ENCODE measurements around the gene FBLIM1.

The FBLIM1 gene, protein sequence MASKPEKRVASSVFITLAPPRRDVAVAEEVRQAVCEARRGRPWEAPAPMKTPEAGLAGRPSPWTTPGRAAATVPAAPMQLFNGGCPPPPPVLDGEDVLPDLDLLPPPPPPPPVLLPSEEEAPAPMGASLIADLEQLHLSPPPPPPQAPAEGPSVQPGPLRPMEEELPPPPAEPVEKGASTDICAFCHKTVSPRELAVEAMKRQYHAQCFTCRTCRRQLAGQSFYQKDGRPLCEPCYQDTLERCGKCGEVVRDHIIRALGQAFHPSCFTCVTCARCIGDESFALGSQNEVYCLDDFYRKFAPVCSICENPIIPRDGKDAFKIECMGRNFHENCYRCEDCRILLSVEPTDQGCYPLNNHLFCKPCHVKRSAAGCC

DNA sequence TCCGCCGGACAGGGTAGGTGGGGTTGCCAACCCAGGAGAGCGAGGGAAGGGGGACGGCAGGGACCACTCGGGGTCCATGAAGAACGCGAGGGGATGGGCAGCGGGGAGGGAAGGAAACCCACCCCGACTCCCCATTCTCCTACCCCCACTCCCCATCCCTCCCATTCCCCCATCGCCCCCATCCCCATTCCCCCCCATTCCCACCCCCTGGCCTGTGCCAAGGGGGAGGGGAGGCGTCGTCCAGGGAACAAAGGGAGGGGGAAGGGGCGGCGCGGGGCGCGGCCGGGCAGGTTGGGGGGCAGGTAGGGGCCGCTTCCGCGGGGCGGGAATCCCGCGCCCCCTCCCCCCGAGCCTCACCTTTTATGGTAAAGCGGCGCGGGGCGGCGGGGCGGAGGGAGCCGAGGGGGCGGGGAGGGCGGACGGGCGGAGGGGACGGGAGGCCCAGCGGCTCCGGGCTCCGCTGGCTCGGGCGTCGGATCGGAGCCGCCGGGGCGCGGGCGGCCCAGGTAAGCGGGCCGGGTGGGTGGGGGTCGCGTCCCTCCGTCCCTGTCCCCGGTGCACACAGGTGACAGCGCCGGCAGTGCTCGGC is at the start of gene FBLIM1:
Gene FBLIM1 (plus strand): TSS at position 453 of the 589 bp plus-strand sequence. CDS start 6,189 bp downstream, outside the sequence.
- no peak for DNase-seq

DNA sequence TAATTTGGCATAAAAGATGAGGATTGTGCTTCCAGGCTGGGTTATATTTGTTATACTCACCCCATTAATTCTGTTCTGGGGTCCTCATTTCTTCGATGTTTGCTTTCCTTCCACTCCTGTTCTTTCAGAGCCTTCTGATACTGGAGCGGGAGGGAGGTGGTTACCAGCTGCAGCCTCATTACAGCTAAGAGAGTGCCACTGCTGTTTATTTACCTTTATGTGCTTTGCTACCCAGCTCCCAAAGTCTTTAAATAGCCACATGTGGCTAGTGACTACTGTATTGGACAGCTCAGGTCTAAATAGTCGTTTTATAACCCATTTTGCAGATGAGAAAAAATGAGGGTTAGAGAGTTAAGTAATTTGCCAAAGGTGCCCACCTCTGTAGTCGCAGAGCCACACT is 49.4 kb upstream of the FBLIM1 start:
- DNase-seq, result no peak

DNA sequence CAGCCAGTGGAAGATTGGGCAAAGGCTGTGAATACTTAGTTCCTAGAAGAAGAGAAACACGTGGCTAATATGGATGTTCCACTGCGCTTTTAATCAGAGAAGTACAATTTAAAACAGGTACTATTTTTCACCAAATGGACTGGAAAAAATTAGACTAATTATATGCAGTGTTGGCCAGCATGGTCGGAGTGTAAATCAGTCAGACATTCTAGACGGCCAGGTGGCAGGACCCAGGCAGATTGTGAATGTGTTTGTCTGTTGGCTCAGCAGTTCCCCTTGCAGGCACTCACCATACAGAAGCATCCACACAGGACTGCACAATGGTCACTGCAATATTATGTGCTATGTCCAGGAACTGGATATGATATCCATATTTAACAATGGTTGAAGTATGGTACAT is 46.4 kb upstream of the FBLIM1 start:
- DNase-seq, result no peak

DNA sequence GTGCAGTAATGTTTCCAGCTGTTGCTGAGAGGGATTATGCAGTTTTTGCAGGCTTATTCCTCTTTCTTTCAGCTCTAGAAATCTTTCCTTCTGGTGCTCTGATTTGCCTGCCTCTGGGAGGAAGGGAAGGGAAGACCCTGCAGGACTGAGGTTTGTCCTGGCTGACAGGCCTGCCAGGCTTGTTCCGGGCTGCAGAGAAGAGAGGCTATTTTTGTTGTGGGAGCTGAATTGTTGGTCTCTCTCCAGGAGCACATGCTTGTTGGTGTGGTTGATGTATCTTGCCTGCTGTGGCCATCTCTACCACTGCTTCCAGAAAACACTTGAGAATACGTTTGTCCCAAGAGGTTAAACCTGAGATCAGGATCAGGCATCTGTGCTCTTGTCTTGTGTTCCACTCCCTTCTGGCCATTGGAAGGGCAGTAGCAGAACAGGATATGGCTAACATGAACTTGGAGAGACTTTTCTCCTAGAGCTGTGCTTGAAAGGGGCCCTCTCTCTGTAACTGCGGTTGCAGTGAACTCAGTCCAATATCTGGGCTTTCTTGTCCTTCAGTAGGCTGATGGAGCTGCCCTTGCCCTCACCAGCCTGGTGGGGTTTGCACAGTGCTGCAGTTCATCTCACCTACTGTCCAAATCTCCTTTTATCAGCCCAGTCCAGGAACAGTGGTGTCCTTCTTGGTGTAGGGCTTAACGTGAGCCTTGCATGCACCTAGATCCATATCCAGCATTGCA is 44.0 kb upstream of the FBLIM1 start:
- DNase-seq, result no peak

DNA sequence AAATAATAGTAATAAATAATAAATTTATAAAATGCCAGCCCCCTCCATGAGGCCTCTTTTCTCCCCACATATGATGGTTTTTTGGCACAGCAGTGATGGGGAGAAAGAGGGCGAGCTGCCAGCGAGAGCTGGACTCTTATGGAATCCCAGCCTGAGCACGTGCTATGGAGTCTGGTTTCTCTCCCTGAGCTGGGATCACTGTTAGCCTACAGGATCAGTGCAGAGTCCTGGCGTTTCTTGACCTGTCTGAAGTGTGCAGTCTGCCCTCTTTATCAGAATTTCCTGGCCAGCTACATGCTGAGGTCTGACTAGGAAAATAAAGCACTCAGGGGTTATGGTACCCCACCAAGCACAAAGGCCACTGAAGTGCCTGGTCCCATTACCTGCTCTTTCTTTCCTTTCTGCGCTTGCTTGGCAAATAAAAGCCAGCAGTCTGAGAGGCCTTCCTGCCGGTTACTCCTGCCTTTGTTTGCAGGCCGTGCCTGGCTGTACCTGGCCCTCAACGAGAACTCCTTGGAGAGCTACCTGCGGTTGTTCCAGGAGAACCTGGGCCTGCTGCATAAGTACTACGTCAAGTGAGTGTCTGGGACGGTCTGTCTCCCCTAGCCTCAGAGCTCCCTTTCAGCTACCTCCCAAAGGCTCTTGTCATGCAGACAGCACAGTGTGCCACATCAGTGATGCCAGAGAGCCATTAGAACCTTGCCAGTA is 41.0 kb upstream of the FBLIM1 start:
- no peak for DNase-seq

DNA sequence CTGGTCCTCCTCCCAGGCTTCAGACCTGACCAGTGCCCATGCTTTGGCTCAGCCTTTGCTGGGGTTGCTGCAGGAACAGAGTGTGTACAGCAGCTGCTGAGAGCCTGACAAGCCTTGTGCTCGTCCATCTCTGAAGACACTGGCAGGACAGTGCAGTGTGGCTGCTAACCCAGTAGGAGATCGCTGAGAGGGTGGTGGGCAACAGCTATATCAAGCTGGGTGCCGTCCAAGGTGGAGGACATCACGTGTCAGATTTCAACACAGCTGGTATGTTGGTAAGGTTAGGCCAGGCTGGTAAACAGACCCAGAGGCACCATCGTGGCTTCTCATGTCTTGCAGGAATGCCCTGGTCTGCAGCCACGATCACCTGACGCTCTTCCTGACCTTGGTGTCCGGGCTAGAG is 40.4 kb upstream of the FBLIM1 start:
- DNase-seq, result no peak

DNA sequence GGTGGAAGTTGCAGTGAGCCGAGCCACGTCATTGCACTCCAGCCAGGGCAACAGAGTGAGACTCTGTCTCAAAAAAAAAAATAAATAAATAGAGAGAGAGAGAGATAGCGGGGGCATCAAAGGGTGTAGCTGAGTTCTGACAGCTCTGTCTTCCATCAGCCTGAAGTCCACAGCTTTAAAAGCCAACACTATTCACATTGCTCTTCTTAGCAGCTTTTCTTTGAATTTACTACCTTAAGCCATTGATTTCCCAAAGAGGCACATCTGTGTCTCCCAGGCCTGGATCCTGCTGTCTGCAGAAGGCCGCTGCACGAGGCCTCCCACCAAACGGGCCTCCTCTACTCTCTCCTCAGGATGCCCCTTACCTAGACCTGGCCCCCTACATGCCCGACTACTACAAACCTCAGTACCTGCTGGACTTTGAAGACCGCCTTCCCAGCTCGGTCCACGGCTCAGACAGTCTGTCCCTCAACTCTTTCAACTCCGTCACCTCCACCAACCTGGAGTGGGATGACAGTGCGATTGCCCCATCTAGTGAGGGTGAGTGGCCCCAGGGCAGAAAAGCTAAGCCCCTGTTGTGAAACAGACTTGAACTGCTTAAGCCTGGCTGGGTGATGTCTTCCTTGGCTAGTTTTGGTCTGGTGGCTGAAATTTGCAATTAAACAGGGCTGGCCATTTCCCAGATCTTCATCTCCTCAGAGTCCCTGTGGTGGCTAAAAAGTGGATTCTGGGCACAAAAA is 39.0 kb upstream of the FBLIM1 start:
- no peak for DNase-seq

DNA sequence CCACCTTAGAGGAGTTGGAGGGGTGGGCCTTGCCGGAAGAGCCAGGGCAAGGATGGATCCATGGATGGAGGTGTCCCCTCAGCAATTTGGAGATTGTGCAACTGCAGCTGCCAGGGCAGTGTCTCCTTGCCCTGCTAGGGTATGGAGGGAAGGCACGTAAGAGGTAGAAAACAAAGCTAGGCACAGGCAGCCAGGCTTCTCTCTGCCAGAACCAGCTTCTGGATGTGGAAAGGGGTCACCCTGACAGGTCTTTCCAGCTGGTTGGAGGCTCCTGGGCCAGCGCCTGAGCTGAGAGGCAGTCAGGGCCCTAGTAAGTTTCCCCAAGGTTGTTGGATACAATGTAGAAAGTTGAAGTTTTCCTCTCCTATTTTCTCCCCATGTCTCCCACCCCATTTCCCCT is 37.7 kb upstream of the FBLIM1 start:
- DNase-seq, result no peak

DNA sequence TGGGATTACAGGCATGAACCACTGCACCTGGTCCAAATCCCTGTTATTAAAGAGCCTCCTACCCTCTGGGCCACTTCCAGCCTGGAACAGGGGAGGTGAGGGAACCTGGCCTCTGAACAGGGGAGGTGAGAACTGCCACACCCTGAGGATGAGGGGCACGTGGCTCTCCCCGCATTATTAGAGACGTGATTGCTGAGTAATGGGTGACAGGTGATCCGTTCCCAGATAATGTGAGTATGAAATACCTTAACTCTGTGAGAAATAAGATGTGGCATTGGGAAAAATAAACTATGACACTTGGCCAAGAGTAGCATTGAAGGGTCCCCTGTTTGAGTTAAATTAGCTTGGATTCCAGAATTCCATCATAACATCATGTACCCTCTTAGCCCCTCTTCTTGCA is 36.2 kb upstream of the FBLIM1 start:
- DNase-seq, result no peak

DNA sequence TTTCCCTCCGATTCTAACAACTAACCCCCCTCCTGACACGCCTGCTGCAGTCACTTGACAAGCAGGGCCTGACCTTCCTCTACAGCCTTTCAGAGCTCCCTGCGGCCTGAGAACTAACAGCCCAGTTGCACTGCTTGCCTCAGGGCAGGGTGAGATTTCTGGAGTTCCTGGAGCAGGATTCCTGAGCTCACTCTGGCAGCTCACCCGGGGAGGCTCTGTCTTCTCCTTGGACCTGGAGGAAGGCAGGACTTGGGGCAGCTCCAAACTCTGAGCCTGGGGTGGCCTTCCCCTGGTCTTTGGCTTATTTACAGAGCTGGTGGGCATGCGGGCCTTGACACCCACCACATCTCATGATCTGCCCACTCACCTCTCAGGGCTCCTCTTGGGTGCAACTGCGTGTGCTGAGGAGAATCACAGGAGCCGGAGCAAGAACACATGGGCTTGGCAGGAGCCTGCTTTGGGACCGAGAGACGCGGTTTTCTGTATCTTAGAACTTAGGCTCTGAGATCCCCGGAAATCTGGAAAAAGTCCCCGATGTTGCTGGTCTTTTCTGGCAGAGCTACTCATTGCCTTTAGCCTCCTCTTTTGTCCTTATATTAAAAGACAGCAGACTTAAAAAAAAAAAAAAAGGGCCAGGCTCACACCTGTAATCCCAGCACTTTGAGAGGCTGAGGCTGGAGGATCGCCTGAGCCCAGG is 35.6 kb upstream of the FBLIM1 start:
- no peak for DNase-seq

DNA sequence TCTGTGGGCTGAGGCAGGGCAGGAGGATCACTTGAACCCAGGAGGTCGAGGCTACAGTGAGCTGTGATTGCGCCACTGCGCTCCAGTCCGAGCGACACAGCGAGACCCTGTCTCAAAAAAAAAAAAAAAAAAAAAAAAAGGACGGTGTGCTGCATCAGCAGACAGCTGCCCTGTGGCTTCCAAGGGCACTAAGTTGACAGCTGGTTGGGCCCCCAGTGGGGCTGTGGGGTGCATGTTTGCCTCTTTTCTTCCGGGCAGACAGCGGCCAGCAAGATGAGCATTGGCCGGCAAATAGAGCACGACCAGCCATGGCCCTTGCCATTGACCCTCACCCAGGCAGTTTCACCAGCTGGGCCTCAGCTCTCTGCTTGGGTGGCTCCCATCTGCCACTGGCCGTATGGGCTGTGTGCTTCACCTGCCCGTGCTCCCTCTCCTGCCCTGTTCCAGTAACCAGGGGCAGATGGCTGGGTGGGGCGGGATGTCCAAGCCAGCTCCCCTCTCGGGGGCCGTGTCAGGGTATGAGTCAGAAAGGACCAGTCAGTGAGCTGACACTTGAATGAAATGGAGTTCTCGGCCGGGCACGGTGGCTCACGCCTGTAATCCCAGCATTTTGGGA is 34.9 kb upstream of the FBLIM1 start:
- DNase-seq, result no peak

DNA sequence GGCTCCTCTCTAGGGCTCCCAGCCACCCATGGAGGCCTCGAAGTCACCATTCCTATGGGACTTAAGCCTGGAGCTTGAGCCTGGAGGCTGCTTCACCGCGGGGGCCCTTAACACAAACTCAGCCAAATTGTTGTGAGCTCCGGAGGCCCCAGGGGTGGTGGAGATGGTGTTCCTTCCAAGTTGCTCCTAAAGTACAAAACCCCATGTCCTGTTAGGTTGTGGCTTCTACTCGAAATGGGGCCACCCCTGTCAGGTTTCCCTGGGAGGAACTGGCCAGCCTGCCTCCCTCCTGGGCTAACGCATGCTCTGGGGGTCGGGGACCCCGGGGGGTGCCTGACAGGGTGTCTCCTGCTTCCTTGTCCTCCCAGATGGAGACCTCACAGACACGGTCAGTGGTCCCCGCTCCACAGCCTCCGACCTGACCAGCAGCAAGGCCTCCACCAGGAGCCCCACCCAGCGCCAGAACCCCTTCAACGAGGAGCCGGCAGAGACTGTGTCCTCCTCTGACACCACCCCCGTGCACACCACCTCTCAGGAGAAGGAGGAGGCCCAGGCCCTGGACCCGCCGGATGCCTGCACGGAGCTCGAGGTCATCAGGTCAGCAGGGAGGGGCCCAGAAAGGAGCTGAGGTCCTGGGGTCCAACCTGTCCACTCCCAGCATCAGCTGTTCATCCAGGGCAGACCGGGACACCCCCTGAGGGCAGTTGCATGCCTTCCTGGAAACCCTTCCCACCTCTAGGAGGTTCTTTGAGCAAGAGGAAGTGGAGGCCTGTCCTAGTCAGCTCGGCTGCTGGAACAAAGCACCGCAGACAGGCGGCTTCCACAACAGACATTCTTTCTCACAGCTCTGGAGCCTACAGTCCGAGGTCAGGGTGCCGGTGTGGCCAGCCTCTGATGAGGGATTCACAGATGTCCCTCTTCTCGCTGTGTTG is 33.4 kb upstream of the FBLIM1 start:
- DNase-seq, result no peak

DNA sequence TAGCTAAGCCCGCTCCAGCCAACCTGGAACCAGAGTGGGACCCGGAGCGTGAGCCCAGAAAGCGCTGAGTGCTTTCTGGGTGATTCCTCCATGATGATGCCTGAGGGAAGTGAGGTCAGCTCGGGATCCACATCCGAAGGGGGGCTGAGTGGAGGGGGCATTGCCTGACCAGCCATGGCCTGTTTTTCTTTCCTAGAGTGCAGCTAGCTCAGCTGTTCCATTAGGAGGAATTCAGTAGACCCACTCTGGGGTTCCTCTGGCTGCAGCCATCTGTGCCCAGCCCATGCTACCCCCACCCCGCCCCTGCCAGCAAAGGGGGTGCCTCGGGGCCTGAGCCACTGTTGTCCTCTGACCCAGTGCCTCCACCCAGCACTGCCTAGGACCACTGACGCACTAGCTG is 32.1 kb upstream of the FBLIM1 start:
- DNase-seq, result no peak

DNA sequence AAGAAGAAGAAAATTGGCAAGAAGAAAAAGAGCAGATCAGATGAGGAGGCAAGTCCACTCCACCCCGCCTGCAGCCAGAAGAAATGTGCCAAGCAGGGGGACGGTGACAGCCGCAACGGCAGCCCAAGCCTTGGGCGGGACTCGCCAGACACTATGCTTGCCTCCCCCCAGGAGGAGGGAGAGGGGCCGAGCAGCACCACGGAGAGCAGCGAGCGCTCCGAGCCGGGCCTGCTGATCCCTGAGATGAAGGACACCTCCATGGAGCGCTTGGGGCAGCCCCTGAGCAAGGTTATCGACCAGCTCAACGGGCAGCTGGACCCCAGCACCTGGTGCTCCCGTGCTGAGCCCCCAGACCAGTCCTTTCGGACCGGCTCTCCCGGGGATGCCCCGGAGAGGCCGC is 31.6 kb upstream of the FBLIM1 start:
- no peak for DNase-seq

DNA sequence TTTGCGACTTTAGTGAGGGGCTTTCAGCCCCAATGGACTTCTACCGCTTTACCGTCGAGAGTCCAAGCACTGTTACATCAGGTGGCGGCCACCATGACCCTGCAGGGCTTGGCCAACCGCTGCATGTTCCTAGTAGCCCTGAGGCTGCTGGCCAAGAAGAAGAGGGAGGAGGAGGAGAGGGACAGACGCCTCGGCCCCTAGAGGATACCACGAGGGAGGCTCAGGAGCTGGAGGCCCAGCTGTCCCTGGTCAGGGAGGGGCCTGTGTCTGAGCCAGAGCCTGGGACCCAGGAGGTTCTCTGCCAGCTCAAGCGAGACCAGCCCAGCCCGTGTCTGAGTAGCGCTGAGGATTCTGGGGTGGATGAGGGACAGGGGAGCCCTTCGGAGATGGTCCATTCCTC is 31.2 kb upstream of the FBLIM1 start:
- DNase-seq, result no peak

DNA sequence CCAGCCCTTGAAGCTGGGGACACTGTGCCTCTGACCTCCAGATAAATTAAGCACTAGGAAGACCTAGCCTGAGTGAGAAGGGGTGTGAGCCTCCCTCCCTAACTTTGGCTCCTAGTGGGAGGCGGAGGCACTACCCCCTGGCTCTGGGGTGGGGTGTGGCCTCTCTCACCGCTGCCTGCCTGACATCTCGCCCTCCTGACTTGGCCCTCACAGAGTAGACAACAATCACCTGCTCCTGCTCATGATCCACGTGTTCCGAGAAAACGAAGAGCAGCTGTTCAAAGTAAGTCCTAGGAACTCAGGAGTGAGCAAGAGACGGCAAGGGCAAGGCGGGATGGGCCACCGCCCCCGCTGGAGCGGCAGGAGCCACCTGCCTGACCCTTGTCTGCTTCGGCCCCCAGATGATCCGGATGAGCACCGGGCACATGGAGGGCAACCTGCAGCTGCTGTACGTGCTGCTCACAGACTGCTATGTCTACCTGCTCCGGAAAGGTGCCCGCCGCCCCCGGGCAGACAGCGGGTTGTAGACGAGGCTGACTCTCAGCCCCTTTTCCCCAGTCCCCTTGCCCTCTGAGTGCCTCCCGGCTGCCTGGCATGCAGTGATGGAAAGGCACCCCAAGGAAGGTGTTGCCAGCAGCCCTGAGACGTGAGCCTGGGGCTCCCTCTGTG is 30.6 kb upstream of the FBLIM1 start:
- no peak for DNase-seq

DNA sequence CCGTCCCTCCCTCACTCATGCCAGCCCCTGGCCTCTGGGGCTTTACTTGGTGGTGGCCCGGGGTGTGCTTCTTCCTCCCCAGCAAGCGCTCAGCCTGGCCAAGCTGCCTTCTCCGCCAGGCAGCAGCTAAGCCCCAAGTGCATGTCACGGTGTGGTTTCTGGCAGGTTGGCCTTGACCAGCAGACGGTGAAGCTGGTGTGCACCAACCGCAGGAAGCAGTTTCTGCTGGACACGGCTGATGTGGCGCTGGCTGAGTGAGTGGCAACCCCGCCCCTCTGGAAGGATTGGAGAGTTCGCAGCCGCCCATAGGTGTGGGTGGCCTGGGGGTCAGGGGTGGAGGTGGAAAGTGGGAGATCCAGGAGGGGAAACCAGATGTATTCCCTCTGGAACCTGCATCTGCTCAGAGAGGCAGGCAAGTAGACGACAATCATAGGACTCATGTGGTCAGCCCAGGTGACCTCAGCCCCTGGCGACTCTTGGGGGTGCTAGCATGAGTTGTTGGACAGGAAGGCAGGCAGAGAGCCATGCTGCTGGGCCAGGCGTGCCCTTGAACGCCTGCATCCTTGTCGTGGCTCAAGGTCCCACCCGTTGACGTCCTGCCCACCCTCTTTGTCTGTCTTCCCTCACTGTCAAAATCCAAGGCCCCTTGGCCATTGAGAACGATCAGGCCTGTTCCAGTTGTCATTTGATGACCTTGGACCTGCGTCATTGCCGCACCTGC is 29.5 kb upstream of the FBLIM1 start:
- DNase-seq, result no peak

DNA sequence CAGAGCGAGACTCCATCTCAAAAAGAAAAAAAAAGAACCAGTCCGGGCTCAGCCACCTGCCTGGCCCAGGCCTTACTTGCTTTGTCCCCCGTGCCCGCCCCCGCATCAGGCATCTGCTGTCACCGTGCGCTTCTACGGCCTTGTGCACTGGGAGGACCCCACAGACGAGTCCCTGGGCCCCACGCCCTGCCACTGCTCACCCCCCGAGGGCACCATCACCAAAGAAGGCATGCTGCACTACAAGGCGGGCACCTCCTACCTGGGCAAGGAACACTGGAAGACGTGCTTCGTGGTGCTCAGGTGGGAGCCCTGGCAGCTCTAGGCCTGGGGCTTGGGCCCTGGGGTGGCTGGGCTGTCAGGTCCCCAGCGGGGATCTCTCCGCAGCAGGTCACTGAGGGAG is 28.2 kb upstream of the FBLIM1 start:
- no peak for DNase-seq

DNA sequence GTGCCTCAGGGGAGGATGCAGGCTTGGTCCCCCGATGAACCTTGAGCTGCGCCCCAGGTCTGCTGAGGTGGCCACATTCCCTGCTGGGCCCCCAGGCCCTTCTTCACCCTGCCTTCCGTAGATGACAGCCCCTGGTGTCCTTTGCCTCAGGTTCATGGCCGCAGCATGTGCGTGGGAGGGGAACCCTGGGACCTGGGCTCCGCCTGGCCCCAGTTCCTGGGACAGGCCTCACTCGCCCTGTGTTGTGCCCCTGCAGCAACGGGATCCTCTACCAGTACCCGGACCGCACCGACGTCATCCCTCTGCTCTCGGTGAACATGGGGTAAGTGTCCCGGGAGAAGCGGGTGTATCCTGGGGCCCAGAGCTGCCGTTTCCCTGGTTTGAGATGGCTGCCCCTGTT is 27.7 kb upstream of the FBLIM1 start:
- no peak for DNase-seq

All from KG1 (cell line).